NCI-H128 (cell line): ENCODE results near the gene BHLHE23.

Source experiments
- DNase-seq: peaks from one replicate; lab custom pipeline; 2025; ENCODE audit not compliant: unreplicated experiment; lab: John Stamatoyannopoulos, UW

Gene BHLHE23

GRCh38 chr20:63006540-63007359 is at the start of gene BHLHE23:
BHLHE23 (minus strand) TSS chr20:63006964; CDS start chr20:63006774, 190 bp downstream.
- DNase-seq: no peak

- DNase-seq: no peak
Observed at GRCh38 chr20:63055575-63056235, 48.9 kb upstream of the BHLHE23 start.

GRCh38 chr20:63054681-63055240 is 48.0 kb upstream of the BHLHE23 start:
- no peak for DNase-seq

GRCh38 chr20:63054103-63054474 is 47.3 kb upstream of the BHLHE23 start:
- DNase-seq: no peak

- no peak for DNase-seq
Observed at GRCh38 chr20:63053432-63054102, 46.8 kb upstream of the BHLHE23 start.

GRCh38 chr20:63052571-63053431 is 46.0 kb upstream of the BHLHE23 start:
- no peak for DNase-seq

- DNase-seq: no peak
Observed at GRCh38 chr20:63051911-63052310, 45.1 kb upstream of the BHLHE23 start.

GRCh38 chr20:63051186-63051860 is 44.6 kb upstream of the BHLHE23 start:
- DNase-seq: no peak

- DNase-seq: no peak
Observed at GRCh38 chr20:63050406-63050805, 43.6 kb upstream of the BHLHE23 start.

GRCh38 chr20:63049561-63050221 is 42.9 kb upstream of the BHLHE23 start:
- DNase-seq: no peak

GRCh38 chr20:63049191-63049518 is 42.4 kb upstream of the BHLHE23 start:
- DNase-seq: no peak

- DNase-seq: no peak
Observed at GRCh38 chr20:63048516-63049190, 41.9 kb upstream of the BHLHE23 start.

- no peak for DNase-seq
Observed at GRCh38 chr20:63047946-63048345, 41.2 kb upstream of the BHLHE23 start.

GRCh38 chr20:63047267-63047666 is 40.5 kb upstream of the BHLHE23 start:
- DNase-seq: no peak

GRCh38 chr20:63046841-63047240 is 40.1 kb upstream of the BHLHE23 start:
- no peak for DNase-seq

- no peak for DNase-seq
Observed at GRCh38 chr20:63045991-63046390, 39.2 kb upstream of the BHLHE23 start.

- no peak for DNase-seq
Observed at GRCh38 chr20:63045401-63045800, 38.6 kb upstream of the BHLHE23 start.

- no peak for DNase-seq
Observed at GRCh38 chr20:63044605-63045004, 37.8 kb upstream of the BHLHE23 start.

- no peak for DNase-seq
Observed at GRCh38 chr20:63044204-63044600, 37.4 kb upstream of the BHLHE23 start.
